ENCODE results near the gene AP2A2.

Gene AP2A2

DNA sequence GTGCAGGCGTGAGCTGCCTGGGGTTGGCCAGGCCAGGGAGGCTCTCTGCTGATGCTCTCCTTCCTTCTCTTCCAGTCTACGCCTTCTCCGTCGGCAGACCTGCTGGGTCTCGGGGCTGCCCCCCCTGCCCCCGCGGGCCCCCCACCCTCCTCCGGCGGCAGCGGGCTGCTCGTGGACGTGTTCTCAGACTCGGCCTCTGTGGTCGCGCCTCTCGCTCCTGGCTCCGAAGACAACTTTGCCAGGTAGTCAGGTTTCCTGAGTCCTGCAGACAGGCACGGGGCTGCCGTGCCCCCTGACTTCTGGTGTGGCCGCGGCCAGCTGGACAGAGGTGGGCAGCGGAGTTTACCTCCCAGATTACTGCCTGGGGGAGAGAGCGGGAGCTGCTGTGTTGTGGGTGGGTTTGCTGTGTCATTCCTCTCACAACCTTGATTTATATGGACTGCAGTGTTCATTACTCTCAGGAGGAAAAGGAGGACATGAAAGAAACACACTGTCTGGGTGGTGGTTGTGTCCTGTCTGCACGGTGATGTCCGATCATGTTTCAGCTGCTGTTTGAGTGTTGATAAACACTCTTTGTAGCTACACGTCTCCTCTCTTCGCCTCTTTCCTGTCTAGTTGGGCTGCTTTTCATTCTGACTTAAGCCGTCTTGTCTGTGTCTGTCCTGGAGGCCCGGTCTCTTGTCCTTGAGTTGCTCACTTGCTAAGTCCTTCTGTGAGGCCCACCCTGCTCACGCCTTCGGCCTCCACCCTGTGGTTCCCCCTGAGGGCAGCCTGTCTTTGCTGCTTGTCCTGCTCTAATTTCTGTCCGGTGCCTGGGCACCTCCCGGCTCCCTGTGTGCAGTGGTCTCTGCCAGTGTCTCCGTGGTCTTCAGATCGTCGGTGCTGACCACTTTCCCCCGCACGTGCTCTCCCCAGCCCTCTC, 74.9 kb downstream of the AP2A2 start:
- H3K9ac ChIP-seq (ENCODE audit: low read depth, low read length, poor library complexity, severe bottlenecking) = no peak overlapping the region
- no peak overlapping the region for H3K4me3 ChIP-seq (ENCODE audit: low read length, poor library complexity, severe bottlenecking)
- TF ChIP-seq EZH2phosphoT487 (IDR thresholded peaks at IDR 0.05; ENCODE audit: borderline replicate concordance) = no peak
- TF ChIP-seq, protein P1, sequence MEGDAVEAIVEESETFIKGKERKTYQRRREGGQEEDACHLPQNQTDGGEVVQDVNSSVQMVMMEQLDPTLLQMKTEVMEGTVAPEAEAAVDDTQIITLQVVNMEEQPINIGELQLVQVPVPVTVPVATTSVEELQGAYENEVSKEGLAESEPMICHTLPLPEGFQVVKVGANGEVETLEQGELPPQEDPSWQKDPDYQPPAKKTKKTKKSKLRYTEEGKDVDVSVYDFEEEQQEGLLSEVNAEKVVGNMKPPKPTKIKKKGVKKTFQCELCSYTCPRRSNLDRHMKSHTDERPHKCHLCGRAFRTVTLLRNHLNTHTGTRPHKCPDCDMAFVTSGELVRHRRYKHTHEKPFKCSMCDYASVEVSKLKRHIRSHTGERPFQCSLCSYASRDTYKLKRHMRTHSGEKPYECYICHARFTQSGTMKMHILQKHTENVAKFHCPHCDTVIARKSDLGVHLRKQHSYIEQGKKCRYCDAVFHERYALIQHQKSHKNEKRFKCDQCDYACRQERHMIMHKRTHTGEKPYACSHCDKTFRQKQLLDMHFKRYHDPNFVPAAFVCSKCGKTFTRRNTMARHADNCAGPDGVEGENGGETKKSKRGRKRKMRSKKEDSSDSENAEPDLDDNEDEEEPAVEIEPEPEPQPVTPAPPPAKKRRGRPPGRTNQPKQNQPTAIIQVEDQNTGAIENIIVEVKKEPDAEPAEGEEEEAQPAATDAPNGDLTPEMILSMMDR (conservative IDR thresholded peaks at IDR 0.05; ENCODE audit: low read length) = no peak
- H2AFZ ChIP-seq (ENCODE audit: low read length) = no peak overlapping the region
- H3K4me1 ChIP-seq (ENCODE audit: insufficient read depth, low read length, poor library complexity, severe bottlenecking) = no peaks in the 10 kb centered on the region
- no peak overlapping the region for H3K4me2 ChIP-seq (ENCODE audit: low read depth, low read length, poor library complexity, severe bottlenecking)
- no peaks in the 10 kb centered on the region for H3K27me3 ChIP-seq (ENCODE audit: insufficient read depth, low read length, poor library complexity, severe bottlenecking)
- peaks cover 65% of the 10 kb centered on the region; the same call in 1 of the 2 replicates for H3K36me3 ChIP-seq (ENCODE audit: insufficient read depth, low read length)
- H3F3A ChIP-seq (ENCODE audit: low read depth) = no peaks in the 10 kb centered on the region
- no peaks in the 10 kb centered on the region for H3K9me2 ChIP-seq (replicated peaks; ENCODE audit: low read depth, low read length)
- H3K9me3 ChIP-seq (ENCODE audit: insufficient read depth, low read depth, low read length) = no peaks in the 10 kb centered on the region
- H4K20me1 ChIP-seq (ENCODE audit: insufficient read depth, low read length, poor library complexity, severe bottlenecking) = peaks cover 8% of the 10 kb centered on the region
- no peaks in the 10 kb centered on the region for H3K79me2 ChIP-seq (ENCODE audit: insufficient read depth, low read length)

DNA sequence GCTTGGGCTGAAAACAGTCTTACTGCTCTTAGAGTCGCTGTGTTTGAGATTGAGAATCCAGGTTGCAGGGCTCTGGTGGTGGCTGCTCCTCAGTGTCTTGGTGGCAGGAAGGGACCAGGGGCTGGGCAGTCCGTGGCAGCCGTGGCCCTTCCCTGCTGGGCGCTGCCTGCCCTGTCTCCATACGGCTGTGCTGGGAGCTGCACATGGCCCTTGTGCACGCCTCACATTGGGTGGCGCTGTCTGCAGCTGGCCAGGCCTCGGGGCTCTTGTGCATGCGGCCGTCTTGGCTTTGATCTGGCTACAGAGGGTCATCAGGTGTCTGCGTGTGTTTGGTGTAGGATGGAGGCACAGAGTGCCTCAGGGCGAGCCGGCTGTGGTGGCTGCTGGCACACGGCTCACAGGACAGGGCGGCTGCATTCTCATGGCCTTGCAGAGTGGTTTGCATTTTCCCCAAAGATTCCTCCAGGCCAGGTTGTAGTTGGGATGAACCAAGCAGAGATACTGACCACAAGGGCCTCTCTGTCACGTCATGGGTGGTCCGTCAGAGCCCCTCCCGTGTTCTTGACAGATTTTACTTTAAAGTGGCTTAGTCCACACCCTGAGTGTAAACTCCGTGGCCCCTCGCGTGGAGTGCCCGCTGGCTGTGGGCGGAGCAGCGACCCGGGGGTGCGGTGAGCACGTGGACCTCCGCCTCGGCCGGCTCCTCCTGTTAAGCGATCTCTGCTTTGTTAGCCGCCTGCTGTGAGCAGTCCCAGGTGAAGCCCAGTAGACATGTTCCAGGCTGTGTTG, 76.1 kb downstream of the AP2A2 start:
- Histone ChIP-seq H3K36me3 (ENCODE audit: insufficient read depth, low read length) (peaks cover 66% of the 10 kb centered on the region; the same call in 1 of the 2 replicates), H3K27me3 (ENCODE audit: insufficient read depth, low read length, poor library complexity, severe bottlenecking) (no peaks in the 10 kb centered on the region), H3F3A (ENCODE audit: low read depth) (no peaks in the 10 kb centered on the region), H3K9me2 (replicated peaks; ENCODE audit: low read depth, low read length) (no peaks in the 10 kb centered on the region), H3K4me1 (ENCODE audit: insufficient read depth, low read length, poor library complexity, severe bottlenecking) (no peaks in the 10 kb centered on the region), H3K4me2 (ENCODE audit: low read depth, low read length, poor library complexity, severe bottlenecking) (no peak overlapping the region), H3K4me3 (ENCODE audit: low read length, poor library complexity, severe bottlenecking) (no peak overlapping the region), H4K20me1 (ENCODE audit: insufficient read depth, low read length, poor library complexity, severe bottlenecking) (peaks cover 4% of the 10 kb centered on the region), H3K79me2 (ENCODE audit: insufficient read depth, low read length) (no peaks in the 10 kb centered on the region), H2AFZ (ENCODE audit: low read length) (no peak overlapping the region), H3K9me3 (ENCODE audit: insufficient read depth, low read depth, low read length) (no peaks in the 10 kb centered on the region), H3K9ac (ENCODE audit: low read depth, low read length, poor library complexity, severe bottlenecking) (no peak overlapping the region)
- TF ChIP-seq EZH2phosphoT487 (IDR thresholded peaks at IDR 0.05; ENCODE audit: borderline replicate concordance) = no peak
- TF ChIP-seq, protein P1 (conservative IDR thresholded peaks at IDR 0.05; ENCODE audit: low read length) = no peak

DNA sequence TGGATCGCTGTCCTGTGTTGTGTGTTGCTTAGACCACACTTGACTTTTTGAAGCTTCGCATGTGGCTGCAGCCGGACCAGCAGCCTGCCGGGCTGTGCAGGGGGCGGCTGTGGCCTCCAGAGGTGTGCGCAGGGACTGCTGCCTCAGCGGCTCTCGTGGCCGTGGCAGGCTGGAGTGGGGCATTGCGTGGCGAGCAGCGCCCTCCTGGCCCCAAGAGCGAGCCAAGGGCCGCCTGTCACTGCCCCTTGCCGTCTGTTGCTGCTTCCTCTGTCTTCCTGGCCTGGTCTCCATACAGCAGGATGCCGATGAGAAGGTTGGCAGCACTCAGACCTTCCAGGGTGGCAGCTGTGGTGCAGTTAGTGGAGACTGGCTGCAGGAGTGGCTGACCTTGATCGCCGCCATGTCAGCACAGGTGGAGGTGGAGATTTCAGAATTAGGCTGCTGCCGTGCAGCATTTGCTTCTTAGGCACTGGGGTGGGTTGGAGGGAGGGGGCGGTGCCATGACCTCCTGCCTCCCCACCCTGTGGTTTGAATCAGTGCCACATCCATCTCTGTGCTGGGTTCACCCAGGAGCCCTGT, 76.8 kb downstream of the AP2A2 start:
- H3K4me2 ChIP-seq (ENCODE audit: low read depth, low read length, poor library complexity, severe bottlenecking) = no peak overlapping the region

More for the DNA sequence above, 76.8 kb downstream of the AP2A2 start:
- Histone ChIP-seq H3K27me3 (ENCODE audit: insufficient read depth, low read length, poor library complexity, severe bottlenecking) (no peaks in the 10 kb centered on the region), H4K20me1 (ENCODE audit: insufficient read depth, low read length, poor library complexity, severe bottlenecking) (peaks cover 4% of the 10 kb centered on the region), H3K9me3 (ENCODE audit: insufficient read depth, low read depth, low read length) (no peaks in the 10 kb centered on the region), H3F3A (ENCODE audit: low read depth) (no peaks in the 10 kb centered on the region), H2AFZ (ENCODE audit: low read length) (no peak overlapping the region), H3K4me3 (ENCODE audit: low read length, poor library complexity, severe bottlenecking) (no peak overlapping the region), H3K79me2 (ENCODE audit: insufficient read depth, low read length) (no peaks in the 10 kb centered on the region), H3K9me2 (replicated peaks; ENCODE audit: low read depth, low read length) (no peaks in the 10 kb centered on the region), H3K9ac (ENCODE audit: low read depth, low read length, poor library complexity, severe bottlenecking) (no peak overlapping the region), H3K4me1 (ENCODE audit: insufficient read depth, low read length, poor library complexity, severe bottlenecking) (no peaks in the 10 kb centered on the region), H3K36me3 (ENCODE audit: insufficient read depth, low read length) (peaks cover 67% of the 10 kb centered on the region; the same call in 1 of the 2 replicates)
- no peak for TF ChIP-seq EZH2phosphoT487 (IDR thresholded peaks at IDR 0.05; ENCODE audit: borderline replicate concordance)

Measured in Loucy (cell line).